HepG2 (cell line): ENCODE results near the gene UBE3A. TPM values are rescaled to one million over a fixed set of nuclear protein-coding genes. Genes with fewer than 3 reads are reported as not detected.

Experiments used
- ATAC-seq: fragments of 200-7000 bp; cut with Tn5 transposase; 3 replicates; pipeline ENCODE4 v1.9.1; 2020; ENCODE audit warnings: mild to moderate bottlenecking, moderate library complexity
- BruUV-seq: library from RNA; stranded (reverse); fragments of 400-500 nt; replicated peaks from 2 replicates; lab custom pipeline; 2021; lab: Mats Ljungman, UMichigan
- CTCF ChIA-PET: fragments of 300-600 bp; formaldehyde crosslinking; extraction: SDS; loops from one replicate; lab custom pipeline; 2021; ENCODE audit warnings: low total read pairs, inconsistent platforms, low intra/inter-chr PET ratio; lab: Yijun Ruan, JAX
- POLR2A ChIA-PET: fragments of 350-600 bp; sonication (Branson Sonifier 250); formaldehyde crosslinking; loops from one replicate; lab custom pipeline; 2020; ENCODE audit warnings: antibody characterized with exemption, inconsistent platforms; lab: Yijun Ruan, JAX
- DNase-seq: peaks from one replicate; pipeline ENCODE4 v3.0.0-alpha.2; 2015; ENCODE audit warnings: low spot score
- FAIRE-seq: peaks from 3 replicates; lab custom pipeline; 2011; peaks lifted over from hg19 to GRCh38; lab: Jason Lieb, UNC
- H2AFZ ChIP-seq: one replicate; pipeline ENCODE4 v1.6.1; 2011; ENCODE audit warnings: low read length, inconsistent platforms
- H3K27ac ChIP-seq: fragments of 300-600 bp; 3 replicates; pipeline ENCODE4 v1.8.0; 2011; ENCODE audit warnings: mixed run types, mild to moderate bottlenecking, mixed read lengths, low read length, inconsistent platforms; ENCODE audit not compliant: insufficient read depth; ENCODE audit errors: extremely low read length
- H3K27me3 ChIP-seq, 2 experiments: fragments of 200-600 bp in 1 of 2; 2 replicates in 1 of 2; 3 replicates in 1 of 2; pipeline versions ENCODE4 v1.6.0 to v1.8.0; 2011; ENCODE audit warnings: low read length in 2 of 2, mild to moderate bottlenecking in 2 of 2, moderate library complexity in 2 of 2, inconsistent platforms in 1 of 2; ENCODE audit not compliant: insufficient read depth in 2 of 2, control insufficient read depth in 1 of 2
- H3K36me3 ChIP-seq, 2 experiments: fragments of 200-600 bp in 1 of 2; replicated peaks in 1 of 2; 2 replicates in 1 of 2; 3 replicates in 1 of 2; pipeline versions ENCODE4 v1.5.1 to v1.8.0; 2011; ENCODE audit warnings: low read length in 2 of 2, inconsistent platforms in 1 of 2; ENCODE audit not compliant: insufficient read depth in 2 of 2, control insufficient read depth in 1 of 2
- H3K4me1 ChIP-seq: 2 replicates; pipeline ENCODE4 v1.5.1; 2012; ENCODE audit warnings: low read length, inconsistent platforms; ENCODE audit not compliant: insufficient read depth
- H3K4me2 ChIP-seq: 2 replicates; pipeline ENCODE4 v1.6.0; 2011; ENCODE audit warnings: low read depth, low read length, inconsistent platforms
- H3K4me3 ChIP-seq, 3 experiments: fragments of 200-600 bp in 1 of 3; sonication (generic), shearing (Covaris generic) in 1 of 3; replicated peaks in 1 of 3; 2 replicates each; pipeline ENCODE4 v1.5.1; 2011 to 2016; ENCODE audit warnings: low read length in 3 of 3, inconsistent platforms in 2 of 3, low read depth in 2 of 3, mild to moderate bottlenecking in 2 of 3, control low read depth in 1 of 3, mixed read lengths in 1 of 3; ENCODE audit not compliant: insufficient read depth in 1 of 3
- H3K79me2 ChIP-seq: one replicate; pipeline ENCODE4 v1.6.1; 2011; ENCODE audit warnings: low read length, inconsistent platforms; ENCODE audit not compliant: insufficient read depth
- H3K9ac ChIP-seq: 2 replicates; pipeline ENCODE4 v1.6.0; 2011; ENCODE audit warnings: mild to moderate bottlenecking, low read depth, low read length, inconsistent platforms; ENCODE audit not compliant: insufficient read depth
- H3K9me3 ChIP-seq: 2 replicates; pipeline ENCODE4 v1.5.1; 2012; ENCODE audit warnings: mild to moderate bottlenecking, low read length
- H4K20me1 ChIP-seq: 2 replicates; pipeline ENCODE4 v1.6.0; 2011; ENCODE audit warnings: inconsistent platforms, mild to moderate bottlenecking, low read length, moderate library complexity; ENCODE audit not compliant: insufficient read depth
- ELK4 ChIP-seq: sonication (generic); formaldehyde crosslinking; IDR thresholded peaks from 2 replicates; pipeline ENCODE4 v1.9.0; 2021; ENCODE audit warnings: missing genetic modification reagents, borderline replicate concordance
- FOSL1 ChIP-seq: sonication (generic); formaldehyde crosslinking; IDR thresholded peaks from 2 replicates; pipeline ENCODE4 v1.9.0; 2021; ENCODE audit warnings: missing genetic modification reagents, borderline replicate concordance
- FOXA1 ChIP-seq, 2 experiments: fragments of 450-650 bp in 1 of 2; sonication (generic) in 1 of 2; formaldehyde crosslinking in 1 of 2; IDR thresholded peaks; 2 replicates each; pipeline versions ENCODE4 v1.4.0 to v1.6.1; 2016 to 2020; ENCODE audit warnings: missing genetic modification reagents in 1 of 2
- HDAC1 ChIP-seq: sonication (generic); formaldehyde crosslinking; IDR thresholded peaks from 2 replicates; pipeline ENCODE4 v1.5.1; 2020; ENCODE audit warnings: mild to moderate bottlenecking, missing genetic modification reagents
- HOXA5 ChIP-seq: sonication (generic); formaldehyde crosslinking; IDR thresholded peaks from 2 replicates; pipeline ENCODE4 v1.4.0; 2020; ENCODE audit warnings: missing genetic modification reagents
- ONECUT2 ChIP-seq: sonication (generic); formaldehyde crosslinking; IDR thresholded peaks from 2 replicates; pipeline ENCODE4 v1.4.0; 2020; ENCODE audit warnings: missing genetic modification reagents
- RAD21 ChIP-seq: fragments of 450-650 bp; formaldehyde crosslinking; IDR thresholded peaks from 2 replicates; pipeline ENCODE4 v1.5.0; 2020; ENCODE audit warnings: mild to moderate bottlenecking
- SOX6 ChIP-seq, 2 experiments: fragments of 450-650 bp in 1 of 2; sonication (generic) in 1 of 2; formaldehyde crosslinking in 1 of 2; IDR thresholded peaks; 2 replicates each; pipeline versions ENCODE4 v1.4.0 to v1.6.1; 2017 to 2020; ENCODE audit warnings: antibody characterized with exemption in 1 of 2, mild to moderate bottlenecking in 1 of 2, missing genetic modification reagents in 1 of 2
- STAT6 ChIP-seq: sonication (generic); formaldehyde crosslinking; IDR thresholded peaks from 2 replicates; pipeline ENCODE4 v1.4.0; 2020; ENCODE audit warnings: missing genetic modification reagents, mild to moderate bottlenecking, borderline replicate concordance
- WGBS: methylation state at CpG from one replicate; pipeline ENCODE4 v1.1.6; 2017; ENCODE audit warnings: low lambda C conversion rate; 5-methylcytosine and 5-hydroxymethylcytosine counted together
- in situ Hi-C: cut with HindIII; loops from 2 replicates; pipeline ENCODE4 v1.10.0; 2017; ENCODE audit warnings: low pct_unique_long_range_greater_than_20kb; ENCODE audit not compliant: extremely low pct_ligation_motif_present
- intact Hi-C: fragments of 100-400 bp; cut with micrococcal nuclease; formaldehyde crosslinking; loops from one replicate; pipeline ENCODE4 v1.10.0; 2022; ENCODE audit not compliant: unreplicated experiment
- polyA plus RNA-seq, 8 experiments: library from polyadenylated mRNA; depleted of rRNA in 3 of 8; stranded (reverse) in 7 of 8; unstranded in 1 of 8; fragments of >200 nt; fragmentation: Illumina TruSeq in 4 of 8; extraction: Trizol in 4 of 8; gene quantifications; 2 replicates each; pipeline versions ENCODE4 v1.2.1 to v1.2.3, GENCODE V29; 2011 to 2016; ENCODE audit warnings: low read depth in 4 of 8, missing spikeins in 1 of 8, mixed read lengths in 1 of 8; ENCODE audit not compliant: insufficient read depth in 1 of 8
- total RNA-seq, 5 experiments: library from RNA; depleted of rRNA; stranded (reverse); fragments of >200 nt; fragmentation: Illumina TruSeq; extraction: Trizol; gene quantifications; 2 replicates each; pipeline ENCODE4 v1.2.3, GENCODE V29; 2016; ENCODE audit warnings: low read depth in 1 of 5
- TF ChIP-seq, protein P1 (sequence below): sonication (generic); formaldehyde crosslinking; IDR thresholded peaks from 2 replicates; pipeline ENCODE4 v1.5.0; 2020; ENCODE audit warnings: mild to moderate bottlenecking, missing genetic modification reagents, borderline replicate concordance

UBE3A gene
- total and polyA plus RNA-seq, 2 of the 13 experiments (the other 11 are each of a cell fraction or from before 2014, with no cell fraction given), result 17.3 to 80.5 TPM

DNA sequence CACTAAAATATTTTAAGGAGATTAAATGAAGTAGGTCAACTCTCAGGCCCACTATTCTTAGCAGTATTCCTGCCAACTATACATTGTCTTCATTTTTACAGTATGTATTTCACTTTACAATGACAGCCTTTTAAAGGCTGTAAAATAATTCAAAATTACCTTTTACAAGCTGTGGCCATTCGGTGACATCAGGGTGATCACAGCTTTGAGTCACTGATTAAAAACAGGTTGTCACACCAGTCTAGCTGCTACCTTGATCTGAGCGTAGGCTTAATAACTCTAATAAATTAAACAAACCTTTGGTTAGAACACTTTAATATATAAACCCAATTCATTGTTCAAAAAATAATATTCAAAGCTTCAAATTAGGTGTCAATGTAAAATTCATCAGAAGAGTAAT is 29.9 kb downstream of the UBE3A start:
- CTCF ChIA-PET, result no interaction called here
- Histone ChIP-seq H3K4me3 (no peak overlapping the region), H3K36me3 (peaks cover 0 to 17% of the 10 kb centered on the region in 2 experiments; a peak in 3 of 5 replicates), H3K27me3 (no peaks in the 10 kb centered on the region), H4K20me1 (peaks cover 22% of the 10 kb centered on the region), H2AFZ (no peak overlapping the region), H3K4me1 (peaks cover 4% of the 10 kb centered on the region; the same call in 1 of the 2 replicates), H3K4me2 (no peak overlapping the region), H3K79me2 (peaks cover 75% of the 10 kb centered on the region), H3K27ac (no peak overlapping the region), H3K9ac (no peak overlapping the region), H3K9me3 (no peaks in the 10 kb centered on the region)
- ATAC-seq (no peak), DNase-seq (no peak), FAIRE-seq (no peak)
- in situ Hi-C loops, result no loop called here
- intact Hi-C loops, result loop anchor here (1.0 kb wide), 1 partner anchor 28 kb away; no protein-coding TSS in a partner anchor
- no TSS peak for BruUV-seq
- TF ChIP-seq ELK4 (CRISPR knock-in tag) (no peak), ONECUT2 (no peak), HDAC1 (no peak), FOSL1 (CRISPR knock-in tag) (no peak), FOXA1 (IDR thresholded peaks at IDR 0.05) (no peak), FOXA1 (CRISPR knock-in tag; IDR thresholded peaks at IDR 0.05) (no peak)
- POLR2A ChIA-PET, result interaction anchor here (0.6 kb wide), 1 partner anchor 18 kb away, joined by 5 read pairs; no protein-coding TSS in a partner anchor
- 96% methylated on average over 2 of the region's 2 CpGs for WGBS

GRCh38 chr15:25408428-25408827 is 30.4 kb downstream of the UBE3A start:
- no peak overlapping the region for H3K4me2 ChIP-seq
- H3K36me3 ChIP-seq, result peaks cover 0 to 21% of the 10 kb centered on the region in 2 experiments; a peak in 3 of 5 replicates
- H3K9ac ChIP-seq, result no peak overlapping the region
- ATAC-seq (no peak), DNase-seq (no peak), FAIRE-seq (no peak)
- H3K27ac ChIP-seq, result no peak overlapping the region
- peaks cover 20% of the 10 kb centered on the region for H4K20me1 ChIP-seq
- H3K4me3 ChIP-seq, result no peak overlapping the region
- H3K9me3 ChIP-seq, result no peaks in the 10 kb centered on the region
- WGBS, result 93% methylated on average over 2 of the region's 2 CpGs
- H2AFZ ChIP-seq, result no peak overlapping the region
- POLR2A ChIA-PET, result interaction anchor here (0.6 kb wide), 1 partner anchor 19 kb away, joined by 5 read pairs; no protein-coding TSS in a partner anchor
- intact Hi-C loops (loop anchor here (1.0 kb wide), 1 partner anchor 27 kb away; no protein-coding TSS in a partner anchor), in situ Hi-C loops (no loop called here)
- peaks cover 70% of the 10 kb centered on the region for H3K79me2 ChIP-seq
- CTCF ChIA-PET, result no interaction called here
- H3K27me3 ChIP-seq, result no peaks in the 10 kb centered on the region
- H3K4me1 ChIP-seq, result peaks cover 4% of the 10 kb centered on the region; the same call in 1 of the 2 replicates
- no TSS peak for BruUV-seq
- TF ChIP-seq SOX6 (IDR thresholded peaks at IDR 0.05) (no peak), SOX6 (CRISPR knock-in tag; IDR thresholded peaks at IDR 0.05) (no peak), RAD21 (CRISPR knock-in tag) (no peak), STAT6 (CRISPR knock-in tag) (no peak), HOXA5 (no peak)
- TF ChIP-seq, protein P1, sequence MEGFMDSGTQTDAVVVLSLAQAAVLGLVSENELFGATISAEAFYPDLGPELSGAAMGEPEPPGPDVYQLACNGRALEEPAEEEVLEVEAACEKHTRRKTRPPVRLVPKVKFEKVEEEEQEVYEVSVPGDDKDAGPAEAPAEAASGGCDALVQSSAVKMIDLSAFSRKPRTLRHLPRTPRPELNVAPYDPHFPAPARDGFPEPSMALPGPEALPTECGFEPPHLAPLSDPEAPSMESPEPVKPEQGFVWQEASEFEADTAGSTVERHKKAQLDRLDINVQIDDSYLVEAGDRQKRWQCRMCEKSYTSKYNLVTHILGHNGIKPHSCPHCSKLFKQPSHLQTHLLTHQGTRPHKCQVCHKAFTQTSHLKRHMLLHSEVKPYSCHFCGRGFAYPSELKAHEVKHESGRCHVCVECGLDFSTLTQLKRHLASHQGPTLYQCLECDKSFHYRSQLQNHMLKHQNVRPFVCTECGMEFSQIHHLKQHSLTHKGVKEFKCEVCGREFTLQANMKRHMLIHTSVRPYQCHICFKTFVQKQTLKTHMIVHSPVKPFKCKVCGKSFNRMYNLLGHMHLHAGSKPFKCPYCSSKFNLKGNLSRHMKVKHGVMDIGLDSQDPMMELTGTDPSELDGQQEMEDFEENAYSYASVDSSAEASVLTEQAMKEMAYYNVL (CRISPR knock-in tag), result no peak
